Left renal pelvis (tissue), 4 donors: ENCODE results near the gene ZNF83. TPM values are rescaled to one million over a fixed set of nuclear protein-coding genes. Genes with fewer than 3 reads are reported as not detected.
A peak's percentile ranks its signal among the peaks of the same experiment; 100 is the strongest.
"Not testable (repeated sequence)": the region's sequence is repeated elsewhere in the genome, so short reads cannot be mapped to it uniquely, and the experiment has no call there.

Experiments
- DNase-seq, 4 donors: peaks; one replicate each; pipeline ENCODE4 v3.0.0-alpha.2; 2013; ENCODE audit warnings: low read depth in 4 of 4, low spot score in 3 of 4
- polyA plus RNA-seq, 4 donors: library from polyadenylated mRNA; unstranded; fragments of 120-200 nt; gene quantifications; one replicate each; pipeline ENCODE4 v1.2.1, GENCODE V29; 2013; ENCODE audit not compliant: insufficient read length in 4 of 4

The ZNF83 gene
- polyA plus RNA-seq, 4 donors, result 80.0 to 147 (median 98.7) TPM

- DNase-seq, result no peak
These were observed 8.5 kb upstream of the ZNF83 start for GRCh38 chr19:52646571-52647217.

GRCh38 chr19:52640916-52641315 lies 2.8 kb upstream of the ZNF83 start:
- DNase-seq, result no peak

- no peak for DNase-seq
These were observed 1.8 kb upstream of the ZNF83 start for GRCh38 chr19:52639996-52640395.

- no peak for DNase-seq
These were observed 446 bp upstream of the ZNF83 start for GRCh38 chr19:52638601-52639000.

GRCh38 chr19:52635786-52636570 lies 2.2 kb downstream of the ZNF83 start:
- DNase-seq, result no peak

GRCh38 chr19:52627441-52627840 lies 10.7 kb downstream of the ZNF83 start:
- DNase-seq, result not testable (repeated sequence)

GRCh38 chr19:52626915-52627314 lies 11.2 kb downstream of the ZNF83 start:
- no peak for DNase-seq

- DNase-seq, result no peak
These were observed 15.9 kb downstream of the ZNF83 start for GRCh38 chr19:52622261-52622660.

- no peak for DNase-seq
These were observed 16.8 kb downstream of the ZNF83 start for GRCh38 chr19:52621376-52621775.

- DNase-seq, result no peak
These were observed 24.8 kb downstream of the ZNF83 start for GRCh38 chr19:52613299-52613906.

- no peak for DNase-seq
These were observed 34.5 kb downstream of the ZNF83 start for GRCh38 chr19:52603558-52604207.

- no peak for DNase-seq
These were observed 35.2 kb downstream of the ZNF83 start for GRCh38 chr19:52602941-52603340.

GRCh38 chr19:52601974-52602366 lies 36.2 kb downstream of the ZNF83 start:
- not testable (repeated sequence) for DNase-seq

GRCh38 chr19:52601025-52601973 lies 36.9 kb downstream of the ZNF83 start:
- DNase-seq, result peak; percentile 68 to 77 (median 74)

GRCh38 chr19:52600639-52601024 lies 37.5 kb downstream of the ZNF83 start:
- no peak for DNase-seq

- no peak for DNase-seq
These were observed 38.9 kb downstream of the ZNF83 start for GRCh38 chr19:52599241-52599640.

GRCh38 chr19:52593441-52593840 lies 44.7 kb downstream of the ZNF83 start:
- not testable (repeated sequence) for DNase-seq

- DNase-seq, result no peak
These were observed 45.9 kb downstream of the ZNF83 start for GRCh38 chr19:52592301-52592700.

- DNase-seq, result no peak
These were observed 47.4 kb downstream of the ZNF83 start for GRCh38 chr19:52590728-52591127.

GRCh38 chr19:52585604-52586003 lies 52.6 kb downstream of the ZNF83 start:
- no peak for DNase-seq
